ENCODE data around the gene PRKCZ. TPM values are rescaled to one million over a fixed set of nuclear protein-coding genes. Genes with fewer than 3 reads are reported as not detected.

The PRKCZ gene
- total RNA-seq, 2 experiments from 2014 or later, result 8.0 to 10.0 TPM

- POLR2A ChIA-PET, result no interaction called here
- H3K4me3 ChIP-seq (ENCODE audit: low read depth, low read length, poor library complexity, severe bottlenecking), result no peak overlapping the region
- CTCF ChIA-PET (ENCODE audit: unreplicated experiment), result no interaction called here
- no peaks in the 10 kb centered on the region; the same call in 1 of the 2 replicates for H4K20me1 ChIP-seq (ENCODE audit: insufficient read depth, low read length)
- H3K79me2 ChIP-seq (ENCODE audit: insufficient read depth, low read depth, low read length), result no peaks in the 10 kb centered on the region
- H2AFZ ChIP-seq (ENCODE audit: low read length), result no peak overlapping the region
- peaks cover 15% of the 10 kb centered on the region for H3K4me1 ChIP-seq (ENCODE audit: insufficient read depth, low read length, poor library complexity, severe bottlenecking)
- no peak for TF ChIP-seq CTCF (conservative IDR thresholded peaks at IDR 0.05; ENCODE audit: low read length)
- no peak for TF ChIP-seq EZH2phosphoT487 (IDR thresholded peaks at IDR 0.05; ENCODE audit: borderline replicate concordance, low read depth, low read length)
- H3K27ac ChIP-seq (ENCODE audit: low read depth, low read length, poor library complexity, severe bottlenecking), result no peak overlapping the region
- no peaks in the 10 kb centered on the region for H3K9me3 ChIP-seq (ENCODE audit: low read length)
- intact Hi-C loops (cut with micrococcal nuclease; ENCODE audit: unreplicated experiment), result no loop called here
- DNase-seq (ENCODE audit: low spot score), result no peak
- H3K9me2 ChIP-seq (ENCODE audit: insufficient read depth, low read length), result no peaks in the 10 kb centered on the region
- no peaks in the 10 kb centered on the region for H3K36me3 ChIP-seq (ENCODE audit: insufficient read depth, low read length)
- H3K4me2 ChIP-seq (ENCODE audit: low read length), result no peak overlapping the region
- BruUV-seq (replicated peaks), result no TSS peak
These were observed 158.4 kb downstream of the PRKCZ start for GRCh38 chr1:2208309-2209239.

GRCh38 chr1:2209400-2210083 is 159.3 kb downstream of the PRKCZ start:
- Histone ChIP-seq H3K4me2 (ENCODE audit: low read length) (no peak overlapping the region), H4K20me1 (ENCODE audit: insufficient read depth, low read length) (no peaks in the 10 kb centered on the region; the same call in 1 of the 2 replicates), H2AFZ (ENCODE audit: low read length) (no peak overlapping the region), H3K4me1 (ENCODE audit: insufficient read depth, low read length, poor library complexity, severe bottlenecking) (peaks cover 9% of the 10 kb centered on the region), H3K36me3 (ENCODE audit: insufficient read depth, low read length) (no peaks in the 10 kb centered on the region), H3K9me3 (ENCODE audit: low read length) (no peaks in the 10 kb centered on the region), H3K79me2 (ENCODE audit: insufficient read depth, low read depth, low read length) (no peaks in the 10 kb centered on the region), H3K27ac (ENCODE audit: low read depth, low read length, poor library complexity, severe bottlenecking) (no peak overlapping the region), H3K9me2 (ENCODE audit: insufficient read depth, low read length) (no peaks in the 10 kb centered on the region), H3K4me3 (ENCODE audit: low read depth, low read length, poor library complexity, severe bottlenecking) (no peak overlapping the region)
- CTCF ChIA-PET (ENCODE audit: unreplicated experiment), result no interaction called here
- no TSS peak for BruUV-seq (replicated peaks)
- TF ChIP-seq CTCF (conservative IDR thresholded peaks at IDR 0.05; ENCODE audit: low read length) (no peak), EZH2phosphoT487 (IDR thresholded peaks at IDR 0.05; ENCODE audit: borderline replicate concordance, low read depth, low read length) (no peak)
- no peak for DNase-seq (ENCODE audit: low spot score)
- POLR2A ChIA-PET, result no interaction called here
- intact Hi-C loops (cut with micrococcal nuclease; ENCODE audit: unreplicated experiment), result no loop called here
